Tibial artery (tissue), 4 donors: ENCODE results near the gene ZMYND19.

Experiments used
- DNase-seq, 2 donors: peaks; one replicate each; pipeline ENCODE4 v3.0.0-alpha.2; 2019
- H3K27ac ChIP-seq, 2 donors: fragments of 200-600 bp; sonication (generic) in 1 of 2; 1 replicate in 1 of 2; 2 replicates in 1 of 2; pipeline ENCODE4 v1.5.1; 2018 to 2019; ENCODE audit warnings: mild to moderate bottlenecking in 1 of 2
- H3K27me3 ChIP-seq, 2 donors: fragments of 200-600 bp; sonication (generic) in 1 of 2; one replicate each; pipeline versions ENCODE4 v1.5.1 to v1.6.0; 2016 to 2019
- H3K36me3 ChIP-seq, 3 donors: fragments of 200-600 bp; sonication (generic) in 2 of 3; one replicate each; pipeline ENCODE4 v1.5.1; 2016 to 2019; ENCODE audit warnings: mild to moderate bottlenecking in 2 of 3
- H3K4me1 ChIP-seq, 4 donors: fragments of 200-600 bp; sonication (generic) in 2 of 4; 1 replicate in 3 of 4; 2 replicates in 1 of 4; pipeline ENCODE4 v1.5.1; 2016 to 2019
- H3K4me3 ChIP-seq, 2 donors: fragments of 200-600 bp; sonication (generic) in 1 of 2; 1 replicate in 1 of 2; 2 replicates in 1 of 2; pipeline ENCODE4 v1.5.1; 2018 to 2019; ENCODE audit warnings: mild to moderate bottlenecking in 2 of 2
- H3K9me3 ChIP-seq, 3 donors: fragments of 200-600 bp; sonication (generic) in 1 of 3; one replicate each; pipeline ENCODE4 v1.5.1; 2016 to 2019
- CTCF ChIP-seq, 2 experiments: fragments of 200-600 bp in 1 of 2; fragments of 450-650 bp in 1 of 2; IDR thresholded peaks; one replicate each; pipeline ENCODE4 v1.5.1; 2017 to 2019; ENCODE audit warnings: antibody characterized with exemption in 2 of 2, mild to moderate bottlenecking in 1 of 2, moderate library complexity in 1 of 2
- intact Hi-C: fragments of 100-400 bp; cut with DNase I; formaldehyde crosslinking; loops from one replicate; pipeline ENCODE4 v1.15.0; 2023; ENCODE audit warnings: low total_unique reads

ZMYND19 gene

GRCh38 chr9:137588311-137588710 lies 2.0 kb downstream of the ZMYND19 start:
- Histone ChIP-seq H3K9me3 (no peaks in the 10 kb centered on the region), H3K4me1 (peaks cover 0 to 21% (median 16%) of the 10 kb centered on the region in 4 donors), H3K27ac (no peak overlapping the region), H3K27me3 (no peaks in the 10 kb centered on the region), H3K4me3 (no peak overlapping the region), H3K36me3 (peaks cover 9 to 55% (median 32%) of the 10 kb centered on the region in 3 donors)
- no peak for TF ChIP-seq CTCF (IDR thresholded peaks at IDR 0.05)
- no peak for DNase-seq
- intact Hi-C loops = no loop called here

GRCh38 chr9:137586854-137587253 lies 3.5 kb downstream of the ZMYND19 start:
- H3K9me3 ChIP-seq = no peaks in the 10 kb centered on the region
- no peak overlapping the region for H3K27ac ChIP-seq
- TF ChIP-seq CTCF (IDR thresholded peaks at IDR 0.05) = no peak
- no peak for DNase-seq
- H3K4me3 ChIP-seq = no peak overlapping the region
- H3K27me3 ChIP-seq = no peaks in the 10 kb centered on the region
- intact Hi-C loops = no loop called here
- H3K4me1 ChIP-seq = peaks cover 0 to 21% (median 16%) of the 10 kb centered on the region in 4 donors
- H3K36me3 ChIP-seq = peaks cover 21 to 69% (median 45%) of the 10 kb centered on the region in 3 donors

GRCh38 chr9:137583957-137584356 lies 6.4 kb downstream of the ZMYND19 start:
- intact Hi-C loops = no loop called here
- no peak for DNase-seq
- no peaks in the 10 kb centered on the region for H3K27me3 ChIP-seq
- no peaks in the 10 kb centered on the region for H3K9me3 ChIP-seq
- TF ChIP-seq CTCF (IDR thresholded peaks at IDR 0.05) = no peak
- peaks cover 0 to 15% (median 6%) of the 10 kb centered on the region in 4 donors for H3K4me1 ChIP-seq
- peaks cover 21 to 76% (median 54%) of the 10 kb centered on the region in 3 donors for H3K36me3 ChIP-seq
- no peak overlapping the region for H3K27ac ChIP-seq
- no peak overlapping the region for H3K4me3 ChIP-seq

GRCh38 chr9:137583347-137583746 lies 7.0 kb downstream of the ZMYND19 start:
- no peak for TF ChIP-seq CTCF (IDR thresholded peaks at IDR 0.05)
- Histone ChIP-seq H3K4me1 (peaks cover 0 to 10% (median 4%) of the 10 kb centered on the region in 4 donors), H3K27ac (no peak overlapping the region), H3K36me3 (peaks cover 21 to 72% (median 54%) of the 10 kb centered on the region in 3 donors), H3K9me3 (no peaks in the 10 kb centered on the region), H3K4me3 (no peak overlapping the region), H3K27me3 (no peaks in the 10 kb centered on the region)
- DNase-seq = no peak
- intact Hi-C loops = no loop called here

GRCh38 chr9:137582286-137582860 lies 7.9 kb downstream of the ZMYND19 start:
- no peaks in the 10 kb centered on the region for H3K9me3 ChIP-seq
- H3K4me3 ChIP-seq = no peak overlapping the region
- no peak for DNase-seq
- H3K27me3 ChIP-seq = no peaks in the 10 kb centered on the region
- peaks cover 21 to 62% (median 51%) of the 10 kb centered on the region in 3 donors for H3K36me3 ChIP-seq
- TF ChIP-seq CTCF (IDR thresholded peaks at IDR 0.05) = no peak
- no peak overlapping the region for H3K27ac ChIP-seq
- intact Hi-C loops = no loop called here
- H3K4me1 ChIP-seq = peaks cover 0 to 19% (median 11%) of the 10 kb centered on the region in 4 donors
